ENCODE data around the gene CLPTM1.

Gene CLPTM1

GRCh38 chr19:45020071-45020470 lies 64.9 kb downstream of the CLPTM1 start:
- DNase-seq, result no peak

GRCh38 chr19:45021971-45022370 lies 66.8 kb downstream of the CLPTM1 start:
- DNase-seq, result no peak

DNA sequence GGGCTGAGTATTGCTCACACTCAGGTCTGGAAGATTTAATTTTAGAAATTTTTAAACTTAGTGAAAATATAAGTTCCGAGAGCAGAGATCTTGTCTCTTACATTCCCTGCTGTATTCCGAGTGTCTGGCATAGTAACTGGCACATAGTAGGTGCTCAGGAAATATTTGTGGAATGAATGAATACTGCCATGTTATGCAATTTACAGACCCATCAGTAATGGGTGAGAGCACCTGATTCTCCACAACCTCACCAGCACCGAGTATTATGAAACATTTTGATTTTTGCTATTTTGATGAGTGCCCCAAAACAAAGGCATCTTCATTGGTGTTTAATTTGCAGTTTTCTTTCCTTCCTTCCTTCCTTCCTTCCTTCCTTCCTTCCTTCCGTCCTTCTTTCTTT lies 67.9 kb downstream of the CLPTM1 start:
- no peak for DNase-seq

DNA sequence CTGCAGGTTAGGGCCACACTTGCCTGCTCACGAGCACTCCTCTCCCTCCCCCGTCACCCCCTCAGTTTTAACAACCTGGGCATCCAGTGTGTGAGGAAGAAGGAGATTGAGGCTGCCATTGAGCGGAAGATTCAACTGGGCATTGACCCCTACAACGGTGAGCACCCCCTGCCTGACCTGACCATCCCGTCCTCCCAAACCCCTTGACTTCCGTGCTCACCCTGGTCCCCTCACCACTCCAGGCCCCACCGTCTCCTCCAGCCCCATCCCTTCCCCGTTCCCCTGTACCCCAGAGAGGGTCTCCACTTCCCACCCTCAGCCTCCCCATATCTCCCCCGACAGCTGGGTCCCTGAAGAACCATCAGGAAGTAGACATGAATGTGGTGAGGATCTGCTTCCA lies 70.1 kb downstream of the CLPTM1 start:
- no peak for DNase-seq

DNA sequence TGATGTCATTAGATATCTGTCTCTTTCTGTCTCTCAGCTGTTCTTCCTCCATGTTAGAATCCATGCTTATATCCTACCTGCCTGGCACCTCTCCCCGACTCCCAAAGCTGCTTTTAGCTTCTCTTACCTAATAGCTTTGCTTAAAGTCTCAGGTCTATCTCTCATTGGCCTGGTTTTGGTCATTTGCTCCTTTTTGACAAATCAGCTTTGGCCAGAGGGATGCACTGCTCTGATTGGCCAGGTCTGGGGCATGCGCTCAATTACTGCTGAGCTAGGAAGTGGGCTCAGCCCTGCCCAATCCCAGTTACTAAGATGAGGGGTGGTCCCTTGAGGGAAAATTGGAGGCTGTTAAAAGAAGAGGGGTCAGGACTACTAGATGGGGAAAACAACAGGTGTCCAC lies 72.2 kb downstream of the CLPTM1 start:
- DNase-seq, result no peak

DNA sequence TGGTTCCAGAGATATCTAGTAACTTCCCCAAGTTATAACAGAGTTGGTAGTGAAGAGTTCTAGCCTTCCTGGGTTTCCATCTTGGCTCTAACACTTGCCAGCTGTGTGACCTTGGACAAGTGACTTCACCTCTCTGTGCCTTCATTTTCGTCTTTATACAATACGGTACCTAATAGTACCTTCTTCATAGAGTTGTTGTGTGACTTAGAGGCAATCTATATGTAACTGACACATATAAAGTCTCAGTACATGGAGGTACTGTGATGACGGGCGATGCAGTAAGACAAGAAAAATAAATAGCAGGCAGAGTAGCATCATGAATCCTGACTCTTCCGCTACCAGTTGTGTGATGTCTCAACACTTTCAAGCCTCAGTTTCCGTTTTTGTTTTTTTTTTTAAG lies 75.6 kb downstream of the CLPTM1 start:
- DNase-seq, result no peak

DNA sequence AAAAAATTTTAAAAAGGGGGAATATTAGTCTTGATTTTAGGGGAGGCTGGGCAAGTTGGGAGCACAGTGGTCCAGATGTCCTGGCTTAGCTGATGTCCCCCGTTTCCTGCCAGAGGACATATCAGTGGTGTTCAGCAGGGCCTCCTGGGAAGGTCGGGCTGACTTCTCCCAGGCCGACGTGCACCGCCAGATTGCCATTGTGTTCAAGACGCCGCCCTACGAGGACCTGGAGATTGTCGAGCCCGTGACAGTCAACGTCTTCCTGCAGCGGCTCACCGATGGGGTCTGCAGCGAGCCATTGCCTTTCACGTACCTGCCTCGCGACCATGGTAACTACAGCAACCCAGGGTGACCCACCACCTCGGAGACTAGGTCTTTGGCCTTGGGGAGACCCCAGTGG lies 77.2 kb downstream of the CLPTM1 start:
- DNase-seq, result no peak

DNA sequence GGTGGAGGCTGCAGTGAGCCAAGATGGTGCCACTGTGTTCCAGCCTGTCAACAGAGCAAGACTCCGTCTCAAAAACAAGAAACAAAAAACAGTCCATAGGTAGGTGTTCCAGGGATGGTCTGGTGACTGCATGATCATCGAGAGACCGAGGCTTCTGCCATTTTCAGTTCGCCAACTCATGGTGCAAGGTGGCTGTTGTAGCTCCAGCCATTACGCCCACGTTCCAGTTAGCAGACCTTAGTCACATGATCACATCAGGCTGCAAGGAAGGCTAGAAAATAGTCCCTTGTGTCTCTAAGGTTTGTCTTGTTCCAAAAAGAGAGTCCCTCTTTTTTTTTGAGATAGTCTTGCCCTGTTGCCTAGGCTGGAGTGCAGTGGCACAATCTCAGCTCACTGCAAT lies 80.6 kb downstream of the CLPTM1 start:
- no peak for DNase-seq

- DNase-seq, result no peak
Measured at GRCh38 chr19:45037393-45038169, 82.4 kb downstream of the CLPTM1 start.

DNA sequence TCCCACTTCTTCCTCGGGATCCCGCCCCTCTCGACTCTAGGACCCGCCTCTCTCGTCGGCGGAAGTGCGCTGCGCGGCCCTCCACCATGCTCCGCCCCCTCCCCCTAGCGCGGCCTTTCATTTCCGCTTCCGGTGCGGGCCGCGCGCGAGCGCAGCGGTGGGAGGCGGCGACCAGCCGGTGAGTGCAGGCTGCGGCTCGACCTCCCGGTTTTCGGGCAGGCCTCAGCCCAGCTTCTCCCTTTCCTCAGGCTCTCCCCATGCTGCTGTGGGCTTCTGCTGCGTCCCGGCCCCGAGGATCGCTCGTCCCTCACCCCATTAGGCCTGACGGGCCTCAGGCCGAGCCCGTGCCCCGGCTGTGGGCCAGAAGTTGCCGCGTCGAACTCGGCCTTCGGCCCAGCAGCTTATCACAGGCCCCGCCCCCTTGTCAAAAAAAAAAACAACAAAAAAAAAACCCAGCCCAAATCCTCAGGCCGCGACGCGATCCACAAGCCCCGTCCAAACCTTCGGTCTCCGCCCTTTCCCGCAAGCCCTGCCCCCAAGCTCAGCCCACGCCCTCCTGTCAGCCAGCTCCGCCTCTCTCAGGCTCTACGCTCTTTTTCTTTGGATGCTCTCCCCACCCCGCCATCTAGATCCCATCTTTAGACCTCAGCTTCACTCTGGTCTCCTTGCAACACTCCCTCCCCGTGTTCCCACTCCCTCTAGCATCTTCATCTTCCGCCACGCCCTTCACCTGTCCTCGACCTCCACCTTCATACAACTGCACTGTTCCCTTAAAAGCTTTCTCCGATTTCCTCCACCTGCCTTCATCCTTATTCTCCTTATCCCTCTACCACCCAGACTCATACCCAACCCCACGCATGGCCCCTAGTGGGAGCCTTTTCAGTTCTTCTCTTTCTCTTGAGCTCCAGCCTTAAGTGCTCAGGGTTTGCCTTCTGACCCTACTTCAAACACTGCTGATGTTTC lies 84.0 kb downstream of the CLPTM1 start, which contains the start of gene CLASRP:
Gene CLASRP, plus strand, starts transcription at position 115 of the 963 bp plus-strand sequence. CDS start 1,168 bp downstream, outside the sequence.
- peak; percentile 90 for DNase-seq

- DNase-seq, result no peak
Measured at GRCh38 chr19:45040059-45040771, 85.0 kb downstream of the CLPTM1 start.

GRCh38 chr19:45041125-45041524 lies 85.9 kb downstream of the CLPTM1 start:
- no peak for DNase-seq

All from stimulated activated CD4-positive, alpha-beta T cell treated with anti-CD3 and anti-CD28 coated beads, Interleukin-4, amount 100 ng/mL, for 1 hour (primary cell).